Measurements from ENCODE around the gene PELI3.
"Not testable (repeated sequence)": the region's sequence is repeated elsewhere in the genome, so short reads cannot be mapped to it uniquely, and the experiment has no call there.

PELI3 gene

GRCh38 chr11:66466225-66467033 lies at the start of gene PELI3:
TSS of gene PELI3 (plus strand) at chr11:66466905. CDS start at chr11:66468129, 1,224 bp downstream.
- peak; percentile 88 for DNase-seq

GRCh38 chr11:66417000-66417399 lies 49.7 kb upstream of the PELI3 start:
- no peak for DNase-seq

GRCh38 chr11:66418168-66418985 lies 48.3 kb upstream of the PELI3 start:
- DNase-seq = peak; percentile 22

GRCh38 chr11:66418986-66419308 lies 47.8 kb upstream of the PELI3 start:
- no peak for DNase-seq

- peak; percentile 53 for DNase-seq
Measured at GRCh38 chr11:66419825-66420224, 46.9 kb upstream of the PELI3 start.

- DNase-seq = peak; percentile 86
Measured at GRCh38 chr11:66420671-66421476, 45.8 kb upstream of the PELI3 start, which contains the start of gene NPAS4. TSS of gene NPAS4 (plus strand) at chr11:66421035. CDS start at chr11:66421180, 145 bp downstream.

- peak; percentile 43 for DNase-seq
Measured at GRCh38 chr11:66421492-66422205, 45.1 kb upstream of the PELI3 start.

- DNase-seq = no peak
Measured at GRCh38 chr11:66426314-66426713, 40.4 kb upstream of the PELI3 start.

- no peak for DNase-seq
Measured at GRCh38 chr11:66428933-66429332, 37.8 kb upstream of the PELI3 start.

- DNase-seq = peak; percentile 78
Measured at GRCh38 chr11:66429983-66430602, 36.6 kb upstream of the PELI3 start.

GRCh38 chr11:66431287-66431686 lies 35.4 kb upstream of the PELI3 start:
- not testable (repeated sequence) for DNase-seq

- not testable (repeated sequence) for DNase-seq
Measured at GRCh38 chr11:66431871-66432329, 34.8 kb upstream of the PELI3 start.

GRCh38 chr11:66432597-66432996 lies 34.1 kb upstream of the PELI3 start:
- no peak for DNase-seq

- no peak for DNase-seq
Measured at GRCh38 chr11:66437979-66438503, 28.7 kb upstream of the PELI3 start.

- DNase-seq = peak; percentile 95
Measured at GRCh38 chr11:66438504-66439466, 27.9 kb upstream of the PELI3 start, which contains the start of gene MRPL11. TSS of gene MRPL11 (minus strand) at chr11:66438848. CDS start at chr11:66438754, 94 bp downstream.

- DNase-seq = peak; percentile 88
Measured at GRCh38 chr11:66440101-66440939, 26.4 kb upstream of the PELI3 start.

- not testable (repeated sequence) for DNase-seq
Measured at GRCh38 chr11:66440940-66441282, 25.8 kb upstream of the PELI3 start.

GRCh38 chr11:66443602-66444001 lies 23.1 kb upstream of the PELI3 start:
- DNase-seq = no peak

- peak; percentile 26 for DNase-seq
Measured at GRCh38 chr11:66447012-66447411, 19.7 kb upstream of the PELI3 start.
